Panc1 (cell line): ENCODE data around the gene CLEC4G. TPM values are rescaled to one million over a fixed set of nuclear protein-coding genes. Genes with fewer than 3 reads are reported as not detected.

Experiments
- ATAC-seq: fragments of 200-7000 bp; cut with Tn5 transposase; 2 replicates; pipeline ENCODE4 v1.9.1; 2020; ENCODE audit warnings: mild to moderate bottlenecking, moderate library complexity
- BruUV-seq: library from RNA; stranded (reverse); fragments of 400-500 nt; replicated peaks from 2 replicates; lab custom pipeline; 2021; lab: Mats Ljungman, UMichigan
- CTCF ChIA-PET: fragments of 300-600 bp; sonication (Branson Sonifier 250); formaldehyde crosslinking; loops from one replicate; lab custom pipeline; 2022; ENCODE audit warnings: antibody characterized with exemption; lab: Charles Lee
- POLR2A ChIA-PET: fragments of 300-600 bp; sonication (Branson Sonifier 250); formaldehyde crosslinking; loops from one replicate; lab custom pipeline; 2022; ENCODE audit warnings: antibody characterized with exemption; lab: Charles Lee
- DNase-seq: peaks from one replicate; pipeline ENCODE4 v3.0.0-alpha.2; 2010; ENCODE audit warnings: low read depth, low spot score
- H3K27ac ChIP-seq: 2 replicates; pipeline ENCODE4 v1.5.1; 2011; ENCODE audit warnings: mild to moderate bottlenecking, low read length, inconsistent platforms
- H3K27me3 ChIP-seq: fragments of 200-500 bp; sonication (Bioruptor generic); 2 replicates; pipeline ENCODE4 v1.6.0; 2014; ENCODE audit warnings: low read length, inconsistent platforms; ENCODE audit not compliant: control insufficient read depth, insufficient read depth
- H3K36me3 ChIP-seq: fragments of 200-500 bp; sonication (Bioruptor generic); 2 replicates; pipeline ENCODE4 v1.5.1; 2014; ENCODE audit warnings: inconsistent platforms, mild to moderate bottlenecking, low read length, moderate library complexity; ENCODE audit not compliant: control insufficient read depth, insufficient read depth
- H3K4me1 ChIP-seq: 2 replicates; pipeline ENCODE4 v1.5.1; 2011; ENCODE audit warnings: inconsistent platforms, mild to moderate bottlenecking, low read length, moderate library complexity; ENCODE audit not compliant: control insufficient read depth, insufficient read depth
- H3K4me3 ChIP-seq, 2 experiments: 2 replicates each; pipeline ENCODE4 v1.5.1; 2011 to 2012; ENCODE audit warnings: low read depth in 2 of 2, low read length in 2 of 2, mild to moderate bottlenecking in 2 of 2, inconsistent platforms in 1 of 2, moderate library complexity in 1 of 2
- H3K9me3 ChIP-seq: fragments of 200-500 bp; sonication (Bioruptor generic); 2 replicates; pipeline ENCODE4 v1.5.1; 2014; ENCODE audit warnings: low read depth, mild to moderate bottlenecking, inconsistent platforms, low read length, moderate library complexity; ENCODE audit not compliant: control insufficient read depth, insufficient read depth
- POLR2AphosphoS5 ChIP-seq: IDR thresholded peaks from 2 replicates; pipeline ENCODE4 v1.6.1; 2012; ENCODE audit warnings: mild to moderate bottlenecking, low read depth, low read length, moderate library complexity
- SIN3A ChIP-seq: IDR thresholded peaks from 2 replicates; pipeline ENCODE4 v1.6.1; 2012; ENCODE audit warnings: low read depth, mild to moderate bottlenecking, low read length, moderate library complexity, borderline replicate concordance; ENCODE audit not compliant: insufficient read depth
- TCF7L2 ChIP-seq: IDR thresholded peaks from 2 replicates; pipeline ENCODE4 v1.6.1; 2011; ENCODE audit warnings: mild to moderate bottlenecking, low read depth, low read length, inconsistent platforms
- in situ Hi-C: cut with HindIII; loops from 2 replicates; pipeline ENCODE4 v1.10.0; 2016; ENCODE audit warnings: low sequenced_read_pairs, low pct_unique_long_range_greater_than_20kb
- intact Hi-C: fragments of 100-400 bp; cut with micrococcal nuclease; formaldehyde crosslinking; loops from one replicate; pipeline ENCODE4 v1.10.0; 2022; ENCODE audit not compliant: unreplicated experiment
- total RNA-seq: library from RNA; stranded (reverse); gene quantifications from one replicate; pipeline ENCODE4 v1.2.1, GENCODE V29; 2021; ENCODE audit not compliant: unreplicated experiment
- TF ChIP-seq, protein P1 (sequence below): fragments of 450-650 bp; IDR thresholded peaks from 2 replicates; pipeline ENCODE4 v1.5.1; 2017; ENCODE audit warnings: mild to moderate bottlenecking
- TF ChIP-seq, protein P2 (sequence below), 2 experiments: IDR thresholded peaks; 2 replicates each; pipeline ENCODE4 v1.6.1; 2011 to 2012; ENCODE audit warnings: low read depth in 2 of 2, control low read depth in 1 of 2, low read length in 1 of 2, mild to moderate bottlenecking in 1 of 2, moderate library complexity in 1 of 2; ENCODE audit not compliant: insufficient read depth in 1 of 2

Gene CLEC4G
- total RNA-seq, 1 experiment from 2014 or later, result not detected

DNA sequence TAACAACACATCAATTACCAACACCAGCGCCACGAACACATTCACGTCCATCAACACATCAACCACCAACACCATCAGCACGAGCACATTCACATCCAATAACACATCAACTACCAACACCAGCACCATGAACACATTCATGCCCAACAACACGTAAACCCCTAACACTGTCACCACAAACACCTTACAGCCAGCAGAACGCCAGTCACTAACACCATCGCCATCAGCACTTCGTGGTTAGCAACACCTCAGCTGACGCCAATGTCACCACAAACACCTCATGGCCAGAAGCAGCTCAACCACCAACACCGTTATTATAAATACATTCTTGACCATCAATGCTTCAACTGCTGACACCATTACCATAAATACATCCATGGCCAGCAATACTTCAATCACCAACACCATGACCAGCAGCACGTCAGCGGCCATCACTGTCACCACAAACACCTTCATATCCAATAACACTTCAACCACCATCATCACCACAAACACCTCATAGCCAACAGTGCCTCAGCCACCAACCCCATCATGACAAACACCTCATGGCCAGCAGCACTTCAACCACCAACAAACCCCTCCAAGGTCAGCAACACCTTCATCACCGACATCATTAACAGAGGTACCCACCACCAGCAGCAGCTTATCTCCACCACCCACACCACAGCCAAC is 39.4 kb downstream of the CLEC4G start:
- DNase-seq, result no peak
- no peak for ATAC-seq
- Histone ChIP-seq H3K27ac (no peak overlapping the region), H3K27me3 (no peaks in the 10 kb centered on the region; the same call in 1 of the 2 replicates), H3K4me3 (no peak overlapping the region), H3K36me3 (no peaks in the 10 kb centered on the region), H3K4me1 (no peaks in the 10 kb centered on the region), H3K9me3 (no peaks in the 10 kb centered on the region)
- ChIA-PET POLR2A (no interaction called here), CTCF (no interaction called here)
- intact Hi-C loops, result no loop called here
- in situ Hi-C loops, result no loop called here
- BruUV-seq, result no TSS peak
- TF ChIP-seq, protein P1, sequence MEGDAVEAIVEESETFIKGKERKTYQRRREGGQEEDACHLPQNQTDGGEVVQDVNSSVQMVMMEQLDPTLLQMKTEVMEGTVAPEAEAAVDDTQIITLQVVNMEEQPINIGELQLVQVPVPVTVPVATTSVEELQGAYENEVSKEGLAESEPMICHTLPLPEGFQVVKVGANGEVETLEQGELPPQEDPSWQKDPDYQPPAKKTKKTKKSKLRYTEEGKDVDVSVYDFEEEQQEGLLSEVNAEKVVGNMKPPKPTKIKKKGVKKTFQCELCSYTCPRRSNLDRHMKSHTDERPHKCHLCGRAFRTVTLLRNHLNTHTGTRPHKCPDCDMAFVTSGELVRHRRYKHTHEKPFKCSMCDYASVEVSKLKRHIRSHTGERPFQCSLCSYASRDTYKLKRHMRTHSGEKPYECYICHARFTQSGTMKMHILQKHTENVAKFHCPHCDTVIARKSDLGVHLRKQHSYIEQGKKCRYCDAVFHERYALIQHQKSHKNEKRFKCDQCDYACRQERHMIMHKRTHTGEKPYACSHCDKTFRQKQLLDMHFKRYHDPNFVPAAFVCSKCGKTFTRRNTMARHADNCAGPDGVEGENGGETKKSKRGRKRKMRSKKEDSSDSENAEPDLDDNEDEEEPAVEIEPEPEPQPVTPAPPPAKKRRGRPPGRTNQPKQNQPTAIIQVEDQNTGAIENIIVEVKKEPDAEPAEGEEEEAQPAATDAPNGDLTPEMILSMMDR, result no peak
- no peak for TF ChIP-seq POLR2AphosphoS5

- no peak for DNase-seq
These were observed 40.4 kb downstream of the CLEC4G start for GRCh38 chr19:7691497-7691896.

More at GRCh38 chr19:7691497-7691896, 40.4 kb downstream of the CLEC4G start:
- no peaks in the 10 kb centered on the region for H3K27me3 ChIP-seq
- H3K27ac ChIP-seq, result no peak overlapping the region
- in situ Hi-C loops (no loop called here), intact Hi-C loops (no loop called here)
- TF ChIP-seq POLR2AphosphoS5 (no peak), TCF7L2 (no peak), SIN3A (no peak)
- TF ChIP-seq, protein P2, sequence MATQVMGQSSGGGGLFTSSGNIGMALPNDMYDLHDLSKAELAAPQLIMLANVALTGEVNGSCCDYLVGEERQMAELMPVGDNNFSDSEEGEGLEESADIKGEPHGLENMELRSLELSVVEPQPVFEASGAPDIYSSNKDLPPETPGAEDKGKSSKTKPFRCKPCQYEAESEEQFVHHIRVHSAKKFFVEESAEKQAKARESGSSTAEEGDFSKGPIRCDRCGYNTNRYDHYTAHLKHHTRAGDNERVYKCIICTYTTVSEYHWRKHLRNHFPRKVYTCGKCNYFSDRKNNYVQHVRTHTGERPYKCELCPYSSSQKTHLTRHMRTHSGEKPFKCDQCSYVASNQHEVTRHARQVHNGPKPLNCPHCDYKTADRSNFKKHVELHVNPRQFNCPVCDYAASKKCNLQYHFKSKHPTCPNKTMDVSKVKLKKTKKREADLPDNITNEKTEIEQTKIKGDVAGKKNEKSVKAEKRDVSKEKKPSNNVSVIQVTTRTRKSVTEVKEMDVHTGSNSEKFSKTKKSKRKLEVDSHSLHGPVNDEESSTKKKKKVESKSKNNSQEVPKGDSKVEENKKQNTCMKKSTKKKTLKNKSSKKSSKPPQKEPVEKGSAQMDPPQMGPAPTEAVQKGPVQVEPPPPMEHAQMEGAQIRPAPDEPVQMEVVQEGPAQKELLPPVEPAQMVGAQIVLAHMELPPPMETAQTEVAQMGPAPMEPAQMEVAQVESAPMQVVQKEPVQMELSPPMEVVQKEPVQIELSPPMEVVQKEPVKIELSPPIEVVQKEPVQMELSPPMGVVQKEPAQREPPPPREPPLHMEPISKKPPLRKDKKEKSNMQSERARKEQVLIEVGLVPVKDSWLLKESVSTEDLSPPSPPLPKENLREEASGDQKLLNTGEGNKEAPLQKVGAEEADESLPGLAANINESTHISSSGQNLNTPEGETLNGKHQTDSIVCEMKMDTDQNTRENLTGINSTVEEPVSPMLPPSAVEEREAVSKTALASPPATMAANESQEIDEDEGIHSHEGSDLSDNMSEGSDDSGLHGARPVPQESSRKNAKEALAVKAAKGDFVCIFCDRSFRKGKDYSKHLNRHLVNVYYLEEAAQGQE (IDR thresholded peaks at IDR 0.05; ENCODE audit: insufficient read depth in 1 of 2, low read depth in 2 of 2, low read length in 1 of 2), result no peak
- TF ChIP-seq, protein P1, result no peak
- ChIA-PET POLR2A (no interaction called here), CTCF (interaction anchor here (0.6 kb wide), 1 partner anchor 40 kb away, joined by 3 read pairs; no protein-coding TSS in a partner anchor)
- no peak overlapping the region for H3K4me3 ChIP-seq
- BruUV-seq, result no TSS peak
- H3K4me1 ChIP-seq, result no peaks in the 10 kb centered on the region
- no peak for ATAC-seq
- no peaks in the 10 kb centered on the region for H3K36me3 ChIP-seq
- no peaks in the 10 kb centered on the region for H3K9me3 ChIP-seq
